HEK293T (cell line): ENCODE data around the gene CD7.

Experiments
- BHLHE40 ChIP-seq: fragments of 450-650 bp; IDR thresholded peaks from 2 replicates; pipeline ENCODE4 v1.6.1; 2016; ENCODE audit warnings: mild to moderate bottlenecking, moderate library complexity, borderline replicate concordance
- FOXK2 ChIP-seq: fragments of 450-650 bp; IDR thresholded peaks from 2 replicates; pipeline ENCODE4 v1.6.1; 2016; ENCODE audit warnings: mild to moderate bottlenecking
- FOXM1 ChIP-seq: fragments of 450-650 bp; IDR thresholded peaks from 2 replicates; pipeline ENCODE4 v1.6.1; 2017; ENCODE audit warnings: mild to moderate bottlenecking, borderline replicate concordance
- LEF1 ChIP-seq: fragments of 450-650 bp; IDR thresholded peaks from 2 replicates; pipeline ENCODE4 v1.6.1; 2017; ENCODE audit warnings: mild to moderate bottlenecking, borderline replicate concordance
- NFRKB ChIP-seq: fragments of 450-650 bp; IDR thresholded peaks from 2 replicates; pipeline ENCODE4 v1.6.1; 2016; ENCODE audit warnings: mild to moderate bottlenecking, moderate library complexity
- SP1 ChIP-seq: fragments of 450-650 bp; IDR thresholded peaks from 2 replicates; pipeline ENCODE4 v1.6.1; 2017
- SUZ12 ChIP-seq: fragments of 450-650 bp; IDR thresholded peaks from 2 replicates; pipeline ENCODE4 v1.6.1; 2016; ENCODE audit warnings: mild to moderate bottlenecking
- TARDBP ChIP-seq: fragments of 450-650 bp; IDR thresholded peaks from 2 replicates; pipeline ENCODE4 v1.6.1; 2016
- ZNF384 ChIP-seq: fragments of 450-650 bp; IDR thresholded peaks from 2 replicates; pipeline ENCODE4 v1.6.1; 2016
- TF ChIP-seq, protein P1 (sequence below): fragments of 450-650 bp; IDR thresholded peaks from 2 replicates; pipeline ENCODE4 v1.6.1; 2016

DNA sequence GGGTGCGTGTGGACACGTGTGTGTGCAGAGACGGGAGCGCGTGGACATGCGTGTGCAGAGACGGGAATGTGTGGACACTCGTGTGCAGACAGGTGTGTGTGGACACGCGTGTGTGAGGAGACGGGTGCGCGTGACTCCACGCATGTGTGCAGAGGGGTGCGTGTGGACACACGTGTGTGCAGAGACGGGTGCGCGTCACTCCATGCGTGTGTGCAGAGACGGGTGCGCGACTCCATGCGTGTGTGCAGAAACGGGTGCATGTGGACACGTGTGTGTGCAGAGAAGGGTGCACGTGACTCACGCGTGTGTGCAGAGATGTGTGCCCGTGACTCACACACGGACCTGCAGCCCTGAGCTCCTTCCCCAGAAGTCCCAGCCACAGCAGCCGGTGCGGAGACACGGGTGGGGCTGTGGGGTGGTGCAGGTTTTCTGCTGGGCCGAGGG lies 2.2 kb upstream of the CD7 start:
- no peak for TF ChIP-seq ZNF384
- no peak for TF ChIP-seq BHLHE40
- no peak for TF ChIP-seq SUZ12
- TF ChIP-seq TARDBP, result no peak
- no peak for TF ChIP-seq NFRKB
- TF ChIP-seq FOXK2, result no peak
- TF ChIP-seq SP1, result no peak
- TF ChIP-seq, protein P1, sequence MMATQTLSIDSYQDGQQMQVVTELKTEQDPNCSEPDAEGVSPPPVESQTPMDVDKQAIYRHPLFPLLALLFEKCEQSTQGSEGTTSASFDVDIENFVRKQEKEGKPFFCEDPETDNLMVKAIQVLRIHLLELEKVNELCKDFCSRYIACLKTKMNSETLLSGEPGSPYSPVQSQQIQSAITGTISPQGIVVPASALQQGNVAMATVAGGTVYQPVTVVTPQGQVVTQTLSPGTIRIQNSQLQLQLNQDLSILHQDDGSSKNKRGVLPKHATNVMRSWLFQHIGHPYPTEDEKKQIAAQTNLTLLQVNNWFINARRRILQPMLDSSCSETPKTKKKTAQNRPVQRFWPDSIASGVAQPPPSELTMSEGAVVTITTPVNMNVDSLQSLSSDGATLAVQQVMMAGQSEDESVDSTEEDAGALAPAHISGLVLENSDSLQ, result no peak
- no peak for TF ChIP-seq LEF1
- TF ChIP-seq FOXM1, result no peak
